Osteoblast (primary cell): ENCODE data around the gene PHF20. TPM values are rescaled to one million over a fixed set of nuclear protein-coding genes. Genes with fewer than 3 reads are reported as not detected.
"Not testable (repeated sequence)": the region's sequence is repeated elsewhere in the genome, so short reads cannot be mapped to it uniquely, and the experiment has no call there.

Source experiments
- DNase-seq: peaks from one replicate; pipeline ENCODE4 v3.0.0; 2011; ENCODE audit warnings: low spot score, mixed read lengths; ENCODE audit not compliant: insufficient read length; ENCODE audit errors: missing footprints
- H2AFZ ChIP-seq: 2 replicates; pipeline ENCODE4 v1.6.0; 2011; ENCODE audit warnings: mild to moderate bottlenecking, low read length
- H3K27ac ChIP-seq: 2 replicates; pipeline ENCODE4 v1.5.1; 2011; ENCODE audit warnings: mild to moderate bottlenecking, low read depth, low read length, moderate library complexity
- H3K27me3 ChIP-seq: 2 replicates; pipeline ENCODE4 v1.6.0; 2012; ENCODE audit warnings: mild to moderate bottlenecking, control low read depth, inconsistent platforms, low read length, moderate library complexity; ENCODE audit not compliant: insufficient read depth
- H3K36me3 ChIP-seq: 2 replicates; pipeline ENCODE4 v1.5.1; 2011; ENCODE audit warnings: mild to moderate bottlenecking, low read length, control low read depth, moderate library complexity; ENCODE audit not compliant: insufficient read depth
- H3K4me1 ChIP-seq: 2 replicates; pipeline ENCODE4 v1.5.1; 2011; ENCODE audit warnings: mild to moderate bottlenecking, low read length, control low read depth, moderate library complexity; ENCODE audit not compliant: insufficient read depth
- H3K4me2 ChIP-seq: 2 replicates; pipeline ENCODE4 v1.6.0; 2011; ENCODE audit warnings: mild to moderate bottlenecking, low read length; ENCODE audit not compliant: insufficient read depth
- H3K4me3 ChIP-seq: fragments of 200-600 bp; sonication (generic); 3 replicates; pipeline ENCODE4 v1.5.1; 2012; ENCODE audit warnings: mild to moderate bottlenecking, low read length, inconsistent platforms; ENCODE audit not compliant: insufficient read depth
- H3K79me2 ChIP-seq: 2 replicates; pipeline ENCODE4 v1.6.0; 2012; ENCODE audit warnings: mild to moderate bottlenecking, low read length, control low read depth, inconsistent platforms; ENCODE audit not compliant: insufficient read depth
- H3K9me3 ChIP-seq: 2 replicates; pipeline ENCODE4 v1.5.1; 2011; ENCODE audit warnings: low read depth, low read length, control low read depth
- H4K20me1 ChIP-seq: 2 replicates; pipeline ENCODE4 v1.6.0; 2012; ENCODE audit warnings: mild to moderate bottlenecking, low read length, control low read depth; ENCODE audit not compliant: insufficient read depth
- CTCF ChIP-seq: IDR thresholded peaks from 2 replicates; pipeline ENCODE4 v1.5.1; 2011; ENCODE audit warnings: mild to moderate bottlenecking, low read depth, low read length, moderate library complexity; ENCODE audit errors: extremely low read depth
- total RNA-seq: library from RNA; depleted of rRNA; stranded (reverse); fragments of >200 nt; gene quantifications from 2 replicates; pipeline ENCODE4 v1.2.3, GENCODE V29; 2012

PHF20 gene
- total RNA-seq, 1 donor = 39.1 TPM

- Histone ChIP-seq H3K27ac (no peak overlapping the region), H3K27me3 (no peaks in the 10 kb centered on the region), H3K36me3 (peaks cover 21% of the 10 kb centered on the region), H3K79me2 (peaks cover 32% of the 10 kb centered on the region), H3K4me3 (no peak overlapping the region), H3K9me3 (no peaks in the 10 kb centered on the region), H2AFZ (no peak overlapping the region), H3K4me2 (no peak overlapping the region), H3K4me1 (peaks cover 24% of the 10 kb centered on the region), H4K20me1 (peaks cover 16% of the 10 kb centered on the region)
- no peak for DNase-seq
- TF ChIP-seq CTCF = no peak
These were observed 127.2 kb downstream of the PHF20 start for GRCh38 chr20:35899064-35899463.

GRCh38 chr20:35901230-35901629 lies 129.4 kb downstream of the PHF20 start:
- not testable (repeated sequence) for H3K4me2 ChIP-seq, DNase-seq, H3K9me3 ChIP-seq, H3K4me3 ChIP-seq, H2AFZ ChIP-seq, H3K27me3 ChIP-seq
- peaks cover 21% of the 10 kb centered on the region for H4K20me1 ChIP-seq
- H3K36me3 ChIP-seq = peaks cover 34% of the 10 kb centered on the region
- H3K79me2 ChIP-seq = peaks cover 37% of the 10 kb centered on the region
- peak overlapping the region; percentile 66 for H3K27ac ChIP-seq
- H3K4me1 ChIP-seq = peaks cover 24% of the 10 kb centered on the region

- peak; percentile 94 for DNase-seq
- H3K36me3 ChIP-seq = peaks cover 35% of the 10 kb centered on the region
- peaks cover 24% of the 10 kb centered on the region for H3K4me1 ChIP-seq
- no peak overlapping the region for H2AFZ ChIP-seq
- H3K27me3 ChIP-seq = no peaks in the 10 kb centered on the region
- H3K27ac ChIP-seq = peak overlapping the region; percentile 66
- H3K4me2 ChIP-seq = peak overlapping the region; percentile 35
- H4K20me1 ChIP-seq = peaks cover 24% of the 10 kb centered on the region
- H3K79me2 ChIP-seq = peaks cover 41% of the 10 kb centered on the region
- no peaks in the 10 kb centered on the region for H3K9me3 ChIP-seq
- no peak for TF ChIP-seq CTCF
- no peak overlapping the region for H3K4me3 ChIP-seq
These were observed 130.1 kb downstream of the PHF20 start for GRCh38 chr20:35901678-35902544.

GRCh38 chr20:35902545-35902941 lies 130.7 kb downstream of the PHF20 start:
- H2AFZ ChIP-seq = no peak overlapping the region
- no peaks in the 10 kb centered on the region for H3K27me3 ChIP-seq
- H4K20me1 ChIP-seq = peaks cover 30% of the 10 kb centered on the region
- peaks cover 48% of the 10 kb centered on the region for H3K79me2 ChIP-seq
- TF ChIP-seq CTCF = no peak
- DNase-seq = no peak
- no peak overlapping the region for H3K4me3 ChIP-seq
- H3K27ac ChIP-seq = peak overlapping the region; percentile 66
- H3K4me1 ChIP-seq = peaks cover 24% of the 10 kb centered on the region
- H3K9me3 ChIP-seq = no peaks in the 10 kb centered on the region
- peaks cover 35% of the 10 kb centered on the region for H3K36me3 ChIP-seq
- H3K4me2 ChIP-seq = peak overlapping the region; percentile 35
